GM19023 (cell line): ENCODE data around the gene EN2.
"Not testable (repeated sequence)": the region's sequence is repeated elsewhere in the genome, so short reads cannot be mapped to it uniquely, and the experiment has no call there.

ENCODE experiments used
- ATAC-seq: cut with Tn5 transposase; IDR thresholded peaks from one replicate; pipeline ENCODE4 v1.9.1; 2021; ENCODE audit warnings: mild to moderate bottlenecking, moderate library complexity; ENCODE audit not compliant: unreplicated experiment

Gene EN2

DNA sequence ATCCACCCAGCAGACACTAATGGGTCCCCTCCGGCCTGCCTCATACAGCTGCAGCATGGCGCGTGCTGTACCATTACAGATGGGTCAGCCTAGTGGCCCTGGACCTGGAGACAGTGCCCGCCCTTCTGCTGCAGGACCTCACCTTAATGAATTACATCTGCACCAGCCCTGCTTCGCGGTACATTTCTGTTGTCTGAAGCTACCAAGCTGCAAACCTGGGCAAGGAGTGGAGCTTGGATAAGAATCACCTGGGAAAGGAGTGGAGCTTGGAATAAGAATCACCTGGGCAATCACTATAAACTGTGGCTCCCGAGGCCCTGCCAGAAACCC is 33.0 kb upstream of the EN2 start:
- no peak for ATAC-seq

DNA sequence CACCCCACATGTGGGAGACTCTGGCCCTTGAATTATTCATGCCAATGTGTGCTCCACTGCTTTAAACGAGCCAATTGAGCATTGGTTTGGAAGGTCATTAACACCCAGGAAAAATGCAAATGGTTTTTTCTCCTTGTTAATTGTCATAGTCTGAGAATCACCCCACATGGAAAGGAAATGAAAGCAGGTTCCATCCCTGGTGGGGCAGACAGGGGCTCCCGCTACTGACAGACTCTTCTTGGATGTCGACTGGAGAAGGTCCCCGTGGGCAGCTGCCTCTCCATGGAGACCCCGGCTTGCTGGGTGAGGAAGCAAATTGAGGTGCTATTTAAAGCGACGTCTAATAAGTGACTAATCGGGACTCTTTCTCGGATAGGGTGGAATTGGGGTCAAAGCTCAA is 32.0 kb upstream of the EN2 start:
- ATAC-seq, result no peak

DNA sequence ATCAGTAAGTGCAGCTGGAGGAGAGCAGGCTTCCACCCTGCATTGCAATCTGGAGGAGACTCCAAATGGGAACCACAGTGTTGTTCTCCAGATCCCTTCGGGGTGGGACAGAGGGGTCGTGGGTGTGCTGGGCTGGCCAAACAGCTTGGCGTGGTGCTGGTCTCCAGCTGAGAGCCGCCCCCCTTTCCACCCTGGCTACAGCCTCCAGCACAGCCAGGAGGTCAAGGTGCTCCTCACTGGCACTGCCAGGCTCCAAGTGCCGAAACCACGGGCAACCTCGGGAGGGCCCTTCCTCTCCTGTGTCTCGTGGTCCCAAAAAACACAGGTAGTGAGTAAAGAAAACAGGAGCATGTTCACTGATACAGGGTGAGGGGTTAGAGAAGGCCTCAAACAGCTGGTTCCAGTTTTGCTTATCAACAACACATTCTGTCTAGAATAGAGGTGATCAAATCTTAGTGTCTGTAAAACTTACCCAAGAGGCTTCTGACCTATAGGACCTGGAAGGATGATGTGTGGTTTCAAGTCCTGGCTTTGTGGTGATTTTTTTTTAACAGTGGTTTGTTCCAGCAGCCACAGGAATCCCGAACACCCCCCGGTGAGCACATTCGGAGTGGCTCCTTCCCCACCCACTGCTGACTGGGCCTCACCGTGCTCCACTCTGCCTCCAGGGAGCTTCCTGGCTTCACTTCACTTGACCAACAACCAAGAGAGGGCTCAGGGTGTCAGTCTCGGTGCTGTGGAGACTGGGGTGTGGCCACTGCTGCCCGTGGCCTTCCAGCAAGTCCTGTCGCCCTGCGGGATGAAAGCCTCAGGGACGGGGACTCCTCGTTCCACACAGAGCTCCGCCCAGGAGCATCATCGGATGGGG is 31.2 kb upstream of the EN2 start:
- ATAC-seq, result no peak

DNA sequence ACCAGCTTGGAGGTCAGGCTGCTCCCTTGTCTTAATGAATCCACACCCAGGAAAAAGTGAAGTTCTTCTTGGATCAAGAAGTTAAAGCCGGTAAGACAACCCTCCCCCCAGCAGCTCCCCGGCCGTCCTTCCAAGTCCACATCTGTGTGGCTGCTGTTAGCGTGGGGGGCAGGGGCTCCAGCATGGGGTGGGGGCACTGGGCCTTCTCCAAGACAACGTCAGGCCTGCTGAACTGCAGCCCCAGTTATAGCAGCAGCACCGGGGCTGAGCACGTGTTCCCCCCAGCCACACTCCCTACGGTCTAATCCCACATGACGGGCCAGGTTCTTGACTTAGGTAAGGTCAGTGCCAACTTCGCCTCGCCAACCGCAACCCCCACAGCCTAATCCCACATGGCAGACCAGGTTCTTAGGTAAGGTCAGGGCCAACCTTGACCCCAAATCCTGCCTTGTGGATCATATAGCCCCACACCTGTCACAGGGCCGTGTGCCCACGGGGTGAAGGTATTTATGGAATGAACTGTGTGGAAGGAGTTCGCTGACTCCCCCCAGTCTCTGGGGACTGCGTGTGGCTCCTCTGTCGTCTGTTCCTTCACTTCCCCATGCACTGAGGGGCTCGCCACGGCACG is 30.4 kb upstream of the EN2 start:
- no peak for ATAC-seq

DNA sequence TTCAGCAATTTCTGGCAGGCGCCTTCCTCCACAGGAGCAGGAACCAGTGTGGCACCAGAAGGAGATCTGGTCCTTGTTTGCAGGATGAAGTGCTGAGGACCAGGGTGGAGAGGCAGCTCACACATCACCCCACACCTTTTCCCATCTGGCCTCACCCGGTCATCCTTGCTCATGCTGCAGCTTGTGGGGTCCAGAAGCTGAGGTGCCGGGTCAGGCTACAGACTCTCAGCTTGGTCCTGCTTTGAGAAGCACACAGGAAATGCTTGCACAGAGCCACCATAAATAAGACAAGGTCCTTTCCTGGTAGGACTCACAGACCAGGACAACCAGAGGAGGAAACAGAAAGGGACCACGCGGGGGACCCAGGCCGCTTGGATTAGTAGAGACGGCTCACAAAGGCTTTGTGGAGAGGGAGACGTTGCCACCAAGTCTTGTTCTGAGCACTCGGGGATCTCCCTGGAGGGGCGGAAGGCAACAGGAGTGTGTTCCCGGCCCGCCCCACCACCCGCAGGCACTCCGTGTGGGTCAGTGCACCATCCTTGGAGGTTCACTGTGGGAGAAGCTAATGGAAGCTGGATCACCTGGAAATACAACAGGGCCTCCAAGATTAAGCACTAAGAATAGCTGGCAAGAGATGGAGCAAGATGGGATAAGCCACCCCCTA is 29.6 kb upstream of the EN2 start:
- no peak for ATAC-seq

DNA sequence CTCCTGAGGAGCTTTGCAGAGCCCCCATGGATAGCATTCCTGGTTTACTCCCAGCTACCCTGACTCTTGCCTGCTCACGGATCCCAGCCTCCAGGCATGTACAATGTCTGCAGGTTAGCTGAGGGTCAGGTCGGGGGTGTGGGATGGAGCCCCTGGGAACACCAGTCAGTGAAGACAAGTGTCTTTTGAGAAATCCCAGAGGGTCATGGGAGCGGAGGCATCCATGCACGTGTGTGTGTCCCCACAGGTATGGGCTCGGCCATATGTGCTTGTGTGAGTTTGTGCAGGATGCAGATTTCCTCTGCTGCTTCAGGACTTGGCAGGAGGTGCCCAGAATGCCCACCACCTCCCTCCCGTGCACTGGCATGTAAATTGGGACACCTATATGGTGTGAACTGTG is 28.3 kb upstream of the EN2 start:
- ATAC-seq, result no peak

DNA sequence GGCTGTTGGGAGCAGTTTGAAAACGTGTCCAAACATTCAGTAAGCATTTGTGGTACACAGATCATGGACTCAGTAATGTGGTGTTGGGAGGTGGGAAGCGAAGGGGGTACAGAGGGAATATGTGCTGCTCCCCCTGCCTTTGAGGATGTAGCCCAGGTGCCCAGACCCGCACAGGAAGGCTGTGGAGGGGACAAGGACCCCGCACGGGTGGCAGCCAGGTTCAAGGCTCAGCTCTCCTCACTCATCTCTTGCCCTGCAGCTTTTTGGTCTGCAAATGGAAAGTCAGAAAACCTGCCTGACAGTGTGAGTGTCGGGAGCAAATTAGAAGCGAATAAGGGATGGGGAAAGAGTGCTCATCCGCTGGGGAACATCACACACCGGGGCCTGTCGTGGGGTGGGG is 27.3 kb upstream of the EN2 start:
- ATAC-seq, result no peak

DNA sequence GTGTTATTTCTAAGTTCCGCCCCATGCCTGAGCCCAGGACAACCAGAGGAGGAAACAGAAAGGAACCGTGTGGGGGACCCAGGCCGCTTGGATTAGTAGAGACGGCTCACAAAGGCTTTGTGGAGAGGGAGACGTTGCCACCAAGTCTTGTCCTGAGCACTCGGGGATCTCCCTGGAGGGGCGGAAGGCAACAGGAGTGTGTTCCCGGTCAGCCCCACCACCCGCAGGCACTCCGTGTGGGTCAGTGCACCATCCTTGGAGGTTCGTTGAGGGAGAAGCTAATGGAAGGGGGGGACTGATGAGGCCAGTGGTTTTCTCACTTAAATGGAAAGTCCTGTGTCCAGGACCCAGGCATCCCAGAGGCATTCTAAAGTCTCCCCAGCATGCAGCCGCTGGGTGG is 26.7 kb upstream of the EN2 start:
- no peak for ATAC-seq

DNA sequence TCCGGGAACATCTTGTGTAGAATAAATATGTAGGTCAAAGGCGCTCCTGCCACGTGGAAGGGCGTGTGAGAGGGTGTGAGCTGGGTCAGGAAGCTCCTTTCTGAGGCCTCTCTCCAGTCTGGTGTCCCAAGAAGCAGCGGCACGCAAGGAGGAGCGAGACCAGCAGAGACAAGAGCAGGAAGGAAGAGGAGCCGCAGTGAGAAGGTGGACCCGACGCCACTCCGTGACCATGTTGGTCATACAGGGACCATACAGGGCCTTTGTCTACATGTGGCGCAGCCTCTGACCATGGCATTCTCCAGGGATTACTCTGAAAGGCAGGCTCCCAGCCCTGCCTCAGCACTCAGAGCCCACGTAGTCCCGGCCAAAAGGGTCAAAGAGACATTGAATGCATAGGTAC is 26.2 kb upstream of the EN2 start:
- no peak for ATAC-seq

DNA sequence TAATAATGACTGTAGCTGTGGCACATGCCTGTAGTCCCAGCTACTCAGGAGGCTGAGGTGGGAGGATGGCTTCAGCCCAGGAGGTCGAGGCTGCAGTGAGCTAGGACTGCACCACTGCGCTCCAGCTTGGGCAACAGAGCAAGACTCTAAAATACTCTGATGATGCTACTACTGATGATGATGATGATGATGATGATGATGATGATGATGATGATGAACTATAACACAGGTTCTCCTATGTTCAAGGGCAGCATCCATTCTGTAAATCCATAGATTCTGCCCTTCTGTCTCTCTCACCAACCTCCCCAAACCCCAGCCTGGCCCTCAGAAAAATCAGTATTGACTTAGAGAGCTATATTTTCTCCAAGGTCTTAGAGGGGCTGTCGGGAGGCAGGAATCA is 22.8 kb upstream of the EN2 start:
- ATAC-seq, result no peak

DNA sequence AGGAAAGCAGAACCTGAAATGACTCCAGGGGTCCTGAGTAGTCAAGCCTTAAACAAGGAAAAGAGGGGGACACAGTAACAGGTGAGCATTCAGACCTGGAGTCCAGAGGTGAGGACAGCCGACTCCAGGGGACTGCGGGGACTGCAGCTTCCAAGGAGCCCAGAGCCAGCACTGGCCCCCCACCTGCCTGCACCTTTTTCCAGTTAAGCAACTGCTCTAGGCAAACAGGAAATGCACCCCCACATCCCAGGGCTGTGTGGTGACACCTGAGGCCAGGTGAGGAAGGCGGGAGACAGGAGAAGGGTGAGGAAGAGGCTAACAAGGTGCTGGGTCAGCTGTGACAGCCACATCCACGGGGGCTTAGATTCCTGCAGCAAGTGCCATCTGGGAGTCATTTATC is 20.1 kb upstream of the EN2 start:
- no peak for ATAC-seq

DNA sequence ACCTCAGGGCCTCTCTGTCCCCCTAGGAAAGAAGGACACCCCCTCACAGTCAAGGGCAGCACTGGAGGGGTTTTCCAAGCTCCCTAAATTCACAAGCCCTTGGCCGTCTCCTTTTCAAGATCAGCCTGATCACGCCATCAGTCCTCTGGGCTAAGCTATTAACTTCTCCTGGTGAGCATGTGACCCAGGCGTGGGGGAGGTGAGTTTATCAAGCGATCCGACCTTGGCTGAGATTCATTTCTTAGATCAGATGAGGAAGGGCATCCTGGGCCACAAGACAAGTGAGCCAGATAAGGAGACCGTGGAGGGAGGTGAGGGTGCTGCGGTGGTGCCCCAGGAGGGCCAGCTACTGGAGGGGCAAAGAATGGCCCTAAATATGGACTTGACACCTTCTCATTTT is 19.2 kb upstream of the EN2 start:
- no peak for ATAC-seq

DNA sequence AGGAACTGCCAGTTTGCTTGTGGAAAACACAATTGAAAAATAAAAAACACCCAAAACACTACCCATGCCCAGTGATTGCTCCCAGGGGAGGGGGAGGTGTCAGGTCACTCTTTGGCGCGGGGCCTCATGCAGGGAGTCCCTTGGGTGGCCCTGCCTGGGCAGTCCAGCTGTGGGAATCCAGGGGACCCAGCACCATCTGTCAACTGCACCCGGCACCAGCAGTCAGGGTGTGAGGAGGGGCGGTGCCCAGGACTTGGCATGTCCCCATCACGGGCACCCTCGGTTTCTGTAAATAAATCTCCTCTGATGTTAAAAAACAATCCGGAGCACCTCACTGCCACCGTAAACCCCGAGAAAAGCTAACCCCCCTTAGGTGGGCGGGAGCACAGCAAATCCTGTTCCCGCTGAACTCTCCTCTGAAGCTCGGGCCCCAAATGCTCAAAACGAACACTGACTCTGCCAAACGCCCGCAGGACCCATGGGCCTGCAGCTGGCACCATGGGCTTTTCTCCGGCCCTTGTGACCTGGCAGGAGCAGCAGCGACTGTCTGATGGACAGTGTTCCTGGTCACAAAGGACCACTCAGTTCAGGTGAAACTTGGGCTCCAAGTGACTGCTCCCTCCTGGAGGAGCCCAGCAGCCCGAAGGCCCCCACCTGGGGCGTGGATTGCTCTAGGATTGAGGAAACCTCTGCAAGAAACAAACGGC is 18.5 kb upstream of the EN2 start:
- ATAC-seq, result no peak

DNA sequence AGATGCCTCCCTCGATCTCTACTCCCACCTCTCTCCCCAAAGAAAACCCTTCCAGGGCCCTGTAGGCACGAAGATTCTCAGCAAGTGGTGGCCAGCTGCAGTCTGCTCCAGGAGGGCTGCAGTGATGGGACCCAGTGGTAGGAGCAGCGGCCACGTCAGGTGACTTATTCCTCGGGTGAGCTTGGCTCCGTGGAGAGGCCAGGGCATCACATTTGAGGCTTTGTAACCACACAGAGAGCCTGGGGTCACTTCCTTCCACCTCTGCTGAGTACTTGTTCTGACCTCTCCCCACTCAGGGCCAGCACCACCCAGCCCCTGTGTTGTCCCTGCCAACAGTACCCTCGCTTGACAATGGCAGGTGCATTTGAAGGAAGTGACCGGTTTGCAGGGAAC is 17.9 kb upstream of the EN2 start:
- ATAC-seq, result no peak

DNA sequence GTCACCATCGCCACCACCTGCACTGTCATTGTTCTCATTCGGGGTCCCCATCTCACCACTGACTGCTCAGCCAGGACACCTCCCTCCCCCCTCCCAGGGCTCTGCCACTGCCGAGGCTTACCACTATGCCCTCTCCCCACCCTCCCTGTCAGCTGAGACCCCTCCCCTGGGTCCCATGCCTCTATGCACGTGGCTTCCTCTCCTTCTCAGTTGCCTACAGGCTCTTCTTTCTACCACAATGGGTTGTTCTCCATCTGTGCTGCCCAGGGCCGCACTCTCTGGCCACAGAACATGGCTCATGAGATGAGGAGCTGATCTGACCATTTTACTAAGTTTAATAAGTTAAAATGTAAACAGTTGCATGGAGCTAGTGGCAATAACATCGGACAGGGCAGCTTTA is 16.1 kb upstream of the EN2 start:
- no peak for ATAC-seq

DNA sequence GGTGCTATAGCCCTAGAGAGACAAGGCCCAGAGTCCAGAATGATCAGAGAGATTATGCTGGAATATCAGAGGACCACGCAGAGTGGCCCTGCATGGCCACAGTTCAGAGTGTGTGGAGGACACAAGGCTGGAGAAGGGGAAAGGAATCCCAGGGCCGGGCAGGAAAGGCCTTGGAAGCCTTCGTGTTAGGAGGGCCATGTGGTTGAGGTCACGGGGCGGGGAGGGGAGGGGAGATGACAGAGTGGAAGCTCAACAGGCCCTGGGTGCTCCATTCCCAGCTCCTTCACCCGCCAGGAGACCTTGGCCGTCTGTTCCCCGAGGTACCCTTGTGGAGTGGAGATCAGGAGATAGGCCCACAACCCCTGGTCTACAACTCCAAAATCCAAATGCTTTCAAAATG is 13.2 kb upstream of the EN2 start:
- ATAC-seq, result no peak

DNA sequence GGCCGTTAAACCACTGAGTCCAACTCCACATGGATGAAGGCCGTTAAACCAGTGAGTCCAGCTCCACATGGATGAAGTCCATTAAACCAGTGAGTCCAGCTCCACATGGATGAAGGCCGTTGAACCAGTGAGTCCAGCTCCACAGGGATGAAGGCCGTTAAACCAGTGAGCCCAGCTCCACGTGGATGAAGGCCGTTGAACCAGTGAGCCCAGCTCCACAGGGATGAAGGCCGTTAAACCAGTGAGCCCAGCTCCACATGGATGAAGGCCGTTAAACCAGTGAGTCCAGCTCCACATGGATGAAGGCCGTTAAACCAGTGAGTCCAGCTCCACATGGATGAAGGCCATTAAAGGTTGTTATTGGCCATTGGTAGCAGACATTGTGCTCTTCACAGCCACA is 12.3 kb upstream of the EN2 start:
- ATAC-seq, result not testable (repeated sequence)

DNA sequence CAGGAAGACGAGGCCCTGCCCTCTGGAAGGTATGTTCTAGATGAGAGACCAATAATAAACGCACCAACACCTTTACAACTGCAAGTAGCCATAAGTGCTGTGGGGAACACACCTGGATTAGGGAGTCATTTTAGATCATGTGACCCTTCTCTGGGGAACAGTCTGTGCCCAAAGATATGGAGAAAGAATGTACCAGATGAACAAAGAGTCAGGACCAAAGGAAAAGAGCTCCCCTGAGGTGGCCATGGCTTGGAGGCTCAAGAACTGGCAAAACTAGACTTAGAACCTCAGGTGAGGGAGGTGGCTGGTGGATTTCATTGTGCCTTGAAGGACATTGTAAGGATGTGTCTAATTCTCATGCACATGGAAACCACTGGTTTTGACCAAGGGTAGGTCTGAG is 10.3 kb upstream of the EN2 start:
- ATAC-seq, result no peak

DNA sequence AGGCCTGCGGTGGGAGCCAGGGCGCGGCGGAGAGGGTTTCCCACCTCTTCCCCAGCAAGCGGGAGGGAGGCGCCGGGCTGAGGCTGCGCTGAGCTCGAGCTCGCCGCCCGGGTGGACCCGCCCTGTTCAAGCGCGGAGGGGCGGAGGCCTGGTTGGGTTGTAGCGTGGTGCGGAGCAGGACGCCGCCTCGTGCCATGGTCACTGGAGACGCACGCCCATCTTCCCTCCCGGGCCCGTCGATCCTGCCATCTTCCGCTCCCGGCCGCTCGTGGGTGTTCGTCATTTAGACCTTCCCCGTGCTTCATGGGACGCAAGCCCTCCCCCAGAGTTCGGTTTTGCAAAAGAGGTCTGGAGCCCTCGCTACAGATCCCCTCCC is 9.3 kb upstream of the EN2 start:
- ATAC-seq, result no peak

DNA sequence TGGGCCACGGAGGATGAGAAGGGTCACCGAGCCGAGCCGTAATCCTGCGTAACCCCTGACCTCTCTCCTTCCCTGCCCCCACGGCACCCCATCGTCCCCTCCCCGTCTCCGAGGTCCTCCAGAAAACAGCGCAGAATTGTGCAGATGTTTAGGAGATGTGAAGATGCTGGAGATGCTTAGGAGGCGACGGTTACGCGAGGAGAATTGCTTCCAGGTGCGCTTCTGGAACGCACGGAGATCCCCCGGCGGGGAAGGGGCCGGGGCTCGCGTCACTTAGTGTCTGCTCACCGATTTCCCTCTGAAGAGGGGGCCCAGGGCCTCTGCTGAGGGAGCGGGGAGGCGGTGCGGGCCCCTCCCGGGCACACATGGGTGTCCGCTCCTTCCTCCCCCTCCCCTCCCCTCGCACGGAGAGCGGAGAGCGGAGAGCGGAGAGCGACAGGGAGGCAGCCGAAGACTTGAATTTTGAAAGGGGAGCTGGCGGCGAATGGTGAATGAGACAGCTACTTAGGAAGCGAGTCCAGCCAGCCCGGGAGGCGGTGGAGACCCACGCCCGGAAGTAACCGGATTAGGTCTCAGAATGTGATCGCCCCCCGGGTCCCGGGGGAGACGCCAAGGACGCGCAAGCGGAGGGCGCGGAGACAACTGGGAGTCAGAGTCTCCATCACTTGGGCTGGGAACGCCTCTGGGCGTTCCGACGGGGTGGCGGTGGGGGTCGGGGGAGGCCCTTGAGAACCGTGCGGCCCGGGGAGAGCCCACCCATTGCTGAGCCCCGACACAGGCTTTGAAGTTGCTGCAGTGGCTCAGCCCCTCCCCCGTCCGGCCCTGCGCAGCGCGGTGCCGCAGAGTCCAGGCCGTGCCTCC is 8.7 kb upstream of the EN2 start:
- ATAC-seq, result no peak
